IMR-90 (cell line): ENCODE measurements around the gene SRCAP.

Source experiments
- BHLHE40 ChIP-seq: fragments of 150-350 bp; IDR thresholded peaks from 2 replicates; pipeline ENCODE4 v1.6.1; 2016; ENCODE audit warnings: mild to moderate bottlenecking, low read depth, low read length
- CTCF ChIP-seq: conservative IDR thresholded peaks from 2 replicates; pipeline ENCODE4 v1.5.1; 2012; ENCODE audit warnings: mild to moderate bottlenecking, low read depth, low read length, improper control_type of control experiment
- NFE2L2 ChIP-seq: fragments of 150-350 bp; IDR thresholded peaks from 2 replicates; pipeline ENCODE4 v1.6.1; 2016; ENCODE audit warnings: low read depth, mild to moderate bottlenecking, low read length
- RFX5 ChIP-seq: IDR thresholded peaks from 2 replicates; pipeline ENCODE4 v1.8.0; 2012; ENCODE audit warnings: low read depth, mild to moderate bottlenecking, low read length, moderate library complexity

DNA sequence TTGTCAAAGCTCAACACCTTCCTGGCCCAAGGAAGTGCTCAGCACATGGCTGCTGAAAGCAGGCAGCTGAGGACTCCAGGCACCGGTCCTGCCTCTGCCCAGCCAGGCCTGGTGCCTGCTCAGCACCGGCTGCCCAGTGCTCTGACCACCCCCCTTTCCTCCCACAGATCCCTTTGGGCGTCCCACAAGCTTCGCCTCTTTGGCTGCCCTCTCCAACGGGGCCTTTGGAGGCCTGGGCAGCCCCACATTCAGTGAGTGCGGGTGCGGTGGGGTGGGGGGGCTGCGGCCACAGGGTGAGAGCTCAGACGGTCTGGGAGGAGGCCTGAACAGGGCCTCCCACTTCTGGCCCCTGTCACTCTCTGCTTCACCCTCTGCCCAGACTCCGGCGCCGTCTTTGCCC lies 30.6 kb upstream of the SRCAP start:
- no peak for TF ChIP-seq CTCF
- no peak for TF ChIP-seq BHLHE40
- no peak for TF ChIP-seq NFE2L2
- TF ChIP-seq RFX5: no peak
